ENCODE measurements around the gene IGFN1. TPM values are rescaled to one million over a fixed set of nuclear protein-coding genes. Genes with fewer than 3 reads are reported as not detected.

Gene IGFN1
- total and polyA plus RNA-seq, 2 experiments from 2014 or later: not detected

DNA sequence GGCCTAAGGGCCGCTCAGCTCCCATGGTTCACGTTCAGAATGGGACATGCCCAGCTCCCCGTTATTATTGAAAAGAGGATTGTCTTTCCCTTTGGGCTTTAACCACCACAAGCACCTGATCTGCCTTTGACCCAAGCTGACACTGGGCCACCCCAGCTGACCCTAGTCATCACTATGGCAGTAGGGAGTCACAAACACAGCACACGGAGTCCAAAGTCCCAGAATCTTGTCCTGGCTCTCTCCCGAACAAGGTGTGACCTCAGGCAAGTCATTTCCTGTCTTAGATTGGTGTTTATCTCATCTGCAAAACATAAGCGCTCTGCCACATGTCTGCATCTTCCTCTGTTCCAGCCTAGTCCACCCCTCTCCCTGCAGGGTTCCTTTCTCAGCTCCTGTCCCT, 31.5 kb downstream of the IGFN1 start (continued):
- TF ChIP-seq, protein P1, sequence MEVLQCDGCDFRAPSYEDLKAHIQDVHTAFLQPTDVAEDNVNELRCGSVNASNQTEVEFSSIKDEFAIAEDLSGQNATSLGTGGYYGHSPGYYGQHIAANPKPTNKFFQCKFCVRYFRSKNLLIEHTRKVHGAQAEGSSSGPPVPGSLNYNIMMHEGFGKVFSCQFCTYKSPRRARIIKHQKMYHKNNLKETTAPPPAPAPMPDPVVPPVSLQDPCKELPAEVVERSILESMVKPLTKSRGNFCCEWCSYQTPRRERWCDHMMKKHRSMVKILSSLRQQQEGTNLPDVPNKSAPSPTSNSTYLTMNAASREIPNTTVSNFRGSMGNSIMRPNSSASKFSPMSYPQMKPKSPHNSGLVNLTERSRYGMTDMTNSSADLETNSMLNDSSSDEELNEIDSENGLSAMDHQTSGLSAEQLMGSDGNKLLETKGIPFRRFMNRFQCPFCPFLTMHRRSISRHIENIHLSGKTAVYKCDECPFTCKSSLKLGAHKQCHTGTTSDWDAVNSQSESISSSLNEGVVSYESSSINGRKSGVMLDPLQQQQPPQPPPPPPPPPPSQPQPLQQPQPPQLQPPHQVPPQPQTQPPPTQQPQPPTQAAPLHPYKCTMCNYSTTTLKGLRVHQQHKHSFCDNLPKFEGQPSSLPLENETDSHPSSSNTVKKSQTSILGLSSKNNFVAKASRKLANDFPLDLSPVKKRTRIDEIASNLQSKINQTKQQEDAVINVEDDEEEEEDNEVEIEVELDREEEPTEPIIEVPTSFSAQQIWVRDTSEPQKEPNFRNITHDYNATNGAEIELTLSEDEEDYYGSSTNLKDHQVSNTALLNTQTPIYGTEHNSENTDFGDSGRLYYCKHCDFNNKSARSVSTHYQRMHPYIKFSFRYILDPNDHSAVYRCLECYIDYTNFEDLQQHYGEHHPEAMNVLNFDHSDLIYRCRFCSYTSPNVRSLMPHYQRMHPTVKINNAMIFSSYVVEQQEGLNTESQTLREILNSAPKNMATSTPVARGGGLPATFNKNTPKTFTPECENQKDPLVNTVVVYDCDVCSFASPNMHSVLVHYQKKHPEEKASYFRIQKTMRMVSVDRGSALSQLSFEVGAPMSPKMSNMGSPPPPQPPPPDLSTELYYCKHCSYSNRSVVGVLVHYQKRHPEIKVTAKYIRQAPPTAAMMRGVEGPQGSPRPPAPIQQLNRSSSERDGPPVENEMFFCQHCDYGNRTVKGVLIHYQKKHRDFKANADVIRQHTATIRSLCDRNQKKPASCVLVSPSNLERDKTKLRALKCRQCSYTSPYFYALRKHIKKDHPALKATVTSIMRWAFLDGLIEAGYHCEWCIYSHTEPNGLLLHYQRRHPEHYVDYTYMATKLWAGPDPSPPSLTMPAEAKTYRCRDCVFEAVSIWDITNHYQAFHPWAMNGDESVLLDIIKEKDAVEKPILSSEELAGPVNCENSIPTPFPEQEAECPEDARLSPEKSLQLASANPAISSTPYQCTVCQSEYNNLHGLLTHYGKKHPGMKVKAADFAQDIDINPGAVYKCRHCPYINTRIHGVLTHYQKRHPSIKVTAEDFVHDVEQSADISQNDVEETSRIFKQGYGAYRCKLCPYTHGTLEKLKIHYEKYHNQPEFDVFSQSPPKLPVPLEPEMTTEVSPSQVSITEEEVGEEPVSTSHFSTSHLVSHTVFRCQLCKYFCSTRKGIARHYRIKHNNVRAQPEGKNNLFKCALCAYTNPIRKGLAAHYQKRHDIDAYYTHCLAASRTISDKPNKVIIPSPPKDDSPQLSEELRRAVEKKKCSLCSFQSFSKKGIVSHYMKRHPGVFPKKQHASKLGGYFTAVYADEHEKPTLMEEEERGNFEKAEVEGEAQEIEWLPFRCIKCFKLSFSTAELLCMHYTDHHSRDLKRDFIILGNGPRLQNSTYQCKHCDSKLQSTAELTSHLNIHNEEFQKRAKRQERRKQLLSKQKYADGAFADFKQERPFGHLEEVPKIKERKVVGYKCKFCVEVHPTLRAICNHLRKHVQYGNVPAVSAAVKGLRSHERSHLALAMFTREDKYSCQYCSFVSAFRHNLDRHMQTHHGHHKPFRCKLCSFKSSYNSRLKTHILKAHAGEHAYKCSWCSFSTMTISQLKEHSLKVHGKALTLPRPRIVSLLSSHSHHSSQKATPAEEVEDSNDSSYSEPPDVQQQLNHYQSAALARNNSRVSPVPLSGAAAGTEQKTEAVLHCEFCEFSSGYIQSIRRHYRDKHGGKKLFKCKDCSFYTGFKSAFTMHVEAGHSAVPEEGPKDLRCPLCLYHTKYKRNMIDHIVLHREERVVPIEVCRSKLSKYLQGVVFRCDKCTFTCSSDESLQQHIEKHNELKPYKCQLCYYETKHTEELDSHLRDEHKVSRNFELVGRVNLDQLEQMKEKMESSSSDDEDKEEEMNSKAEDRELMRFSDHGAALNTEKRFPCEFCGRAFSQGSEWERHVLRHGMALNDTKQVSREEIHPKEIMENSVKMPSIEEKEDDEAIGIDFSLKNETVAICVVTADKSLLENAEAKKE (CRISPR knock-in tag; IDR thresholded peaks at IDR 0.05): no peak
- TF ChIP-seq, protein P2, sequence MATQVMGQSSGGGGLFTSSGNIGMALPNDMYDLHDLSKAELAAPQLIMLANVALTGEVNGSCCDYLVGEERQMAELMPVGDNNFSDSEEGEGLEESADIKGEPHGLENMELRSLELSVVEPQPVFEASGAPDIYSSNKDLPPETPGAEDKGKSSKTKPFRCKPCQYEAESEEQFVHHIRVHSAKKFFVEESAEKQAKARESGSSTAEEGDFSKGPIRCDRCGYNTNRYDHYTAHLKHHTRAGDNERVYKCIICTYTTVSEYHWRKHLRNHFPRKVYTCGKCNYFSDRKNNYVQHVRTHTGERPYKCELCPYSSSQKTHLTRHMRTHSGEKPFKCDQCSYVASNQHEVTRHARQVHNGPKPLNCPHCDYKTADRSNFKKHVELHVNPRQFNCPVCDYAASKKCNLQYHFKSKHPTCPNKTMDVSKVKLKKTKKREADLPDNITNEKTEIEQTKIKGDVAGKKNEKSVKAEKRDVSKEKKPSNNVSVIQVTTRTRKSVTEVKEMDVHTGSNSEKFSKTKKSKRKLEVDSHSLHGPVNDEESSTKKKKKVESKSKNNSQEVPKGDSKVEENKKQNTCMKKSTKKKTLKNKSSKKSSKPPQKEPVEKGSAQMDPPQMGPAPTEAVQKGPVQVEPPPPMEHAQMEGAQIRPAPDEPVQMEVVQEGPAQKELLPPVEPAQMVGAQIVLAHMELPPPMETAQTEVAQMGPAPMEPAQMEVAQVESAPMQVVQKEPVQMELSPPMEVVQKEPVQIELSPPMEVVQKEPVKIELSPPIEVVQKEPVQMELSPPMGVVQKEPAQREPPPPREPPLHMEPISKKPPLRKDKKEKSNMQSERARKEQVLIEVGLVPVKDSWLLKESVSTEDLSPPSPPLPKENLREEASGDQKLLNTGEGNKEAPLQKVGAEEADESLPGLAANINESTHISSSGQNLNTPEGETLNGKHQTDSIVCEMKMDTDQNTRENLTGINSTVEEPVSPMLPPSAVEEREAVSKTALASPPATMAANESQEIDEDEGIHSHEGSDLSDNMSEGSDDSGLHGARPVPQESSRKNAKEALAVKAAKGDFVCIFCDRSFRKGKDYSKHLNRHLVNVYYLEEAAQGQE (IDR thresholded peaks at IDR 0.05; ENCODE audit: unreplicated experiment): no peak
- TF ChIP-seq, protein P3, sequence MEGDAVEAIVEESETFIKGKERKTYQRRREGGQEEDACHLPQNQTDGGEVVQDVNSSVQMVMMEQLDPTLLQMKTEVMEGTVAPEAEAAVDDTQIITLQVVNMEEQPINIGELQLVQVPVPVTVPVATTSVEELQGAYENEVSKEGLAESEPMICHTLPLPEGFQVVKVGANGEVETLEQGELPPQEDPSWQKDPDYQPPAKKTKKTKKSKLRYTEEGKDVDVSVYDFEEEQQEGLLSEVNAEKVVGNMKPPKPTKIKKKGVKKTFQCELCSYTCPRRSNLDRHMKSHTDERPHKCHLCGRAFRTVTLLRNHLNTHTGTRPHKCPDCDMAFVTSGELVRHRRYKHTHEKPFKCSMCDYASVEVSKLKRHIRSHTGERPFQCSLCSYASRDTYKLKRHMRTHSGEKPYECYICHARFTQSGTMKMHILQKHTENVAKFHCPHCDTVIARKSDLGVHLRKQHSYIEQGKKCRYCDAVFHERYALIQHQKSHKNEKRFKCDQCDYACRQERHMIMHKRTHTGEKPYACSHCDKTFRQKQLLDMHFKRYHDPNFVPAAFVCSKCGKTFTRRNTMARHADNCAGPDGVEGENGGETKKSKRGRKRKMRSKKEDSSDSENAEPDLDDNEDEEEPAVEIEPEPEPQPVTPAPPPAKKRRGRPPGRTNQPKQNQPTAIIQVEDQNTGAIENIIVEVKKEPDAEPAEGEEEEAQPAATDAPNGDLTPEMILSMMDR (conservative IDR thresholded peaks at IDR 0.05; ENCODE audit: low read depth in 2 of 2): no peak
- no peak for TF ChIP-seq STAT1 (IDR thresholded peaks at IDR 0.05; ENCODE audit: unreplicated experiment)
- no peak for TF ChIP-seq CREB1 (CRISPR knock-in tag; IDR thresholded peaks at IDR 0.05; ENCODE audit: low read depth)
- TF ChIP-seq EZH2 (IDR thresholded peaks at IDR 0.05; ENCODE audit: low read depth, unreplicated experiment): no peak
